Measurements from ENCODE around the gene HTT.

Gene HTT

DNA sequence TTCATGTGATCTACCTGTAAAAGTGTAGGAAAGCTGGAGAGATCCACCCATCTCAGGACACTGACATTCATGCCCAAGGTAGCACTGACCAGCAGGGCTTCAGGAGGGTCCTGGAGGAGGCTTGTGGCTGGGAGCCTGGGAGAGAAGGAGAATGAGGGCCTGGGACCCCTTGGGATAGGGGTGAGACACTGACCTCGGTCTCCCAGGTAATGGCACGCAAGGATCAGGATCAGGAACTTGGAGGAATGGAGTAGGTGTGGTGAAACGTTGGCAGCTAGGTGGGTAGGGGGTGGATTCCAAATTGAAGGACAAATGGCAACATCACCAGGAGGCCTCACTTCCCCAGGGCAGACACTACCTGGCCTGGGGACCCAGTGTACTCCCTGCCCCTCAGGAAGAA, 206.0 kb downstream of the HTT start:
- DNase-seq = no peak

DNA sequence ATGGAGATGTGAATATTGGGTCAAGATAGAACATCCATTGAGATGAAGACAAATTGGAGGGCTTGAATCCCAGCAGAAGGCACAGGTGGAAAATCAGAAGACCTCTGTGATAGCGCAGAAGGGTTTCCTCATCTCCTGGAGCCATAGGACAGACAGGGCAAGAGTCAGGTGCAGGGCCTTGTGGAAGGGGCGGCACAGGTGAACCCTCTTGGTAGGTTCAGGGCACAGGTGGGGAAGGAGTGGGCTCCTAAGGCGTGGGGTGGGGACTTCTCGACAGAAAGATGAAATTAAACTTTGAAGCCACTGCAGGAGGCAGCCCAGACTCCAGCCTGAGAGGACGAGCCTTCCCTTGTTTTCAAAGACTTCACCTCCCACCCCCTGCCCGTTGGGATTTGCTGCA, 209.0 kb downstream of the HTT start:
- DNase-seq = no peak

DNA sequence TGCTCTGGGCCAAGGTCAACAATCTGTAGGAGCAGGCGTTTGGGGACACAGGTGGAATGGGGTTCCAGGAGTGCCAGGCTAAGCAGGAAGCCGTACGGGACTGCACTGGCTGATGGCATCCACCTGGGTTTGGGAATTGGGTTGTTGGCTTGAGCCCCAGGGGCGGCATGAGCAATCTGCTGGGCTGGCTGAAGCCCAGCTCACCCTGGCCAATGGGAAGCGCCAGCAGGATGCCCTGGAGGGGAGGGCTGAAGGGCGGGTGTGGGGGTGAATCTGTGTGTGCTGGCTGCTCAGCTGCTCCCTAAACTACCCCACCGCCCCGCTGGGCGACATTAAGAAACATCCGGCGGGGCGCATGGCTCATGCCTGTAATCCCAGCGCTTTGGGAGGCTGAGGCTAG, 209.4 kb downstream of the HTT start:
- no peak for DNase-seq

DNA sequence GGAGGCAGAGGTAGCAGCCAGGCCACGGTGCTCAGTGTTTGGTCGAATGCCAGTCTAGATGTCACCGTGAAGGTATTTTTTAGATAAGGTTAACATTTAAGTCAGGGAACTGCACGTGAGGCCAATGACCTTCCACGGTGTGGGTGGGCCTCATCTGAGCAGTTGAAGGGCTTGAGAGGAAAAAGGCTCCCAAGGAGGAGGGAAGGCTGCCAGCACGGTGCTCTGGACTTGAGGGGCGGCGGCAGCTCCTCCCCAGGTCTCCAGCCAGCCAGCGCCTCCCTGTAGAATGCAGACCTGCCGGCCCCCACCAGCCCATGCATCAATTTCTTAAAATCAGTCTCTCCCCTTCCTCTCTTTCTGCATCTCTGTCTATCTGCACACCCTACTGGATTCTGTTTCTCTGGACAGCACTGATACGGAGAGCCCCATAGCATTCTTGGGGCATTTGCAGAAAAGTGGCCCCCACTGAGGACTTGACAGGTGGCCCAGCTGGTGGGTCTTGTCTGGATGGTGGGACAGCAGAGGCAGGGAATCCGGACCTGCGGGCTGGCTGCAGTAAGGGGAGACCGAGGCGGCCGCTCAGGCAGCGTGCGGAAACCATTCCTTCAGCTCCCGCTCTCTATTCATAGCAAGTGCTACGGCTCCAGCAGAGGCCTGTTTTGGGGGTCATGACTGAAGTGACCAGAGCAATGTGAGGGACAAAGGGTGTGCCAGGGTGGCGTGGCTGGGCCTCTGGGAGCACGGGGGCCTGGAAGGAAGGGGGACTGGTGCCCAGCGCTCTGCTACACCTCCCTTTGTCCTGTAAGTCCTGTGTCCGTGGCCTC, 210.5 kb downstream of the HTT start:
- no peak for DNase-seq

DNA sequence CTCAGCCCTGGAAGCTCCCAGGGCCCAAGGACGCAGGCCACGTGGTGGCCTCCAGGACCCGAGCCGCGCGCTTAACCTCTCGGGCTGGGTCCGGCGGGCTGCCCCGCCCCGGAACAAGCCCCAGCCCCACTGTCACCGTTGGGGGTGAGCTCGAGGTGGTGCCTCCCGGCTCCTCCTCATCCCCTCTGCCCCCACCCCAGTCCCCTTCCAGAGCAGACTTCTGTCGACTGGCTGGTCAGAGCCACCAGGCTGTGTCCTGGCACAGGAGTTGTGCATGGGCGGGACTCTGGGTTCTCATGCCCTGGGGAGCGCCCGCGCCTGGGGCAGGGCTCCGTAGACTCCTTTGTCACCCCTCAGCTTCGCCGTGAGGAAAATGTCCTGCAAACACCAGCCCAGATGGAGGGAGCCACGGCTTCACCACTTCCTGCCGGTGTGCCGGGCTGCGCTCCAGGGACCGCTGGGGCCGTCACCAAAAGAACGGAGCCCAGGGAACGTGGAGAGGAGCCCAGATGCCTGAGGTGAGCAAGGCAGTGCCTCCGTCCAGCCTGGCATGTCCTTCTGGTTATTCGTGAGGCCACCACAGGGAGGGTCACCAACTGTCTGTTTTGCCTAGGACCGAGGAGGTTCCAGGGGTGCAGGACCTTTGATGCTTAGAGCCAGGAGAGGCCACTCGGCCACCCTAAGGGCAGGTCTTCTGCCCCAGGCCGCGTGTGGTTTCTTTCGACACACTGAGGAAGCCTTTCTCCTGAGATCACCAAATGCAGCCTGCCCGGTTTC, 211.3 kb downstream of the HTT start:
- DNase-seq = no peak

DNA sequence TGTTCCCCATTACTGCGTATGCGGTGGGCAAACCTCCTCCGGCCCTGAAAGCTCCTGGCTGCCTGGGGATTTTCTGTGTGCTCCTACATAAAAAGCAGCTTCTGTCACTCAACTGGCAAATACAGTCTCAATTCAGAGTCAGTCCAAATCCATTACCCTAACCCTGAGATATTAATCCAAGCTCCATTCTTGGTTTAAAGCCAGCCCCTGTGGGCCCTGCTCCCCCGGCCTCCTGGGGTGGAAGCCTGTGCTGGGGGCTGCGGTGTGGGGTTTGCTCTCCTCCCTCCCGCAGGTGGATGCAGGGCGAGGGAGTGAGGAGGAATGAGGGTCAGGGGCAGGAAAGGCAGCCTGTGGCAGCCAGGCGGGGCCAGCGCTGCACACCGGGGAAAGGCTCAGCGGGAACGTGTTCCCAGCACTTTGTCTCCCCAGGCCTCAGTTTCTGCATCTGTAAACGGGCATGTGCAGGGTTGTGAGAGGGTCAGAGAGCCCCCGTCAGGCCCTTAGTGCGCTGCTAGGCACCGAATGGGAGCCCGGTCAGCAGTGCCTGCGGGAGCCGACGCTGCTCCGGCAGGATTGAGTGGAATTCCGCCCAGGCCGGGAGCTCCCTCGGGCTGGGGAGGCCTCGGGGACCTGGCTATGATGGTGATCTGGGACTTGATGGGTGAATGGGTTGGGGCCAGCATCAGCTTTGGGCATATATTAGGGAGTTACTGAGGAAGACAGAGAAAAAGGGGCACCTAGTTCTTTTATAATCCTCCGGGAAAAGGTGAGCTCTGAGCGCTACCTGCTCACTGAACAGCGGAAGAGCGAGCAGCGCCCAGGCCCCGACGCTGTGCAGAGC, 212.1 kb downstream of the HTT start:
- no peak for DNase-seq

DNA sequence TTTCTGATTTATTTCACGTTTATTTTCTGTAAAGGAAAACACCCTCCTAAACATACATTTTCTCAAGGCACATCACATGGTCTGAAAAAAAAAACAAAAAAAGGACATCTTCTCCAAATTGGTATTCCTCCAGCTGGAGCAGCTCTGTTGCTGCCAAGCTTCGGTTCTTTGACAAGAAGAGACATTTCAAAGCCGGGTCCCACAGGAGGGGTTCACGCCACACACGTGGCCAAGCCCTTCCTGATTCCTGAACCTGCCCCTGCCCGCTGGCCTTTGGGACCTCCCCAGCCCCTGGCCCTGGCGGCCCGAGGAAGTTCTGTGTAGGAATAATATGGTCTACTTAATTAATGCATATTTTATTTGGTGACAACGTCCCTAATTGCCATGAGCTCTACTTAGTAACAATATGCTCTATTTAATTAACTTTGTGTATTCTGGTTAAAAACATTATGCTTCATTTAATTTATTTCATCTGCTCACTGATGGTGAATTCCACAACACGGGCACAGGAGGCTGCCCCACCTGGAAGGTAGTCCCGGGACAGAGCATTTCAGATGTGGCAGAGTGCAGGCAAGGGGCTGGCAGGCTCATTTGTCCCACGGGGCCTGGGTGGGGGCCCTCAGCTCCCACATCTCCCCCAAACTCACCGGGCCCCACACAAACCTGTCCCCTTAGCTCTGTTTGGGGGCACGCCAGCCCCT, 212.9 kb downstream of the HTT start:
- DNase-seq = no peak

DNA sequence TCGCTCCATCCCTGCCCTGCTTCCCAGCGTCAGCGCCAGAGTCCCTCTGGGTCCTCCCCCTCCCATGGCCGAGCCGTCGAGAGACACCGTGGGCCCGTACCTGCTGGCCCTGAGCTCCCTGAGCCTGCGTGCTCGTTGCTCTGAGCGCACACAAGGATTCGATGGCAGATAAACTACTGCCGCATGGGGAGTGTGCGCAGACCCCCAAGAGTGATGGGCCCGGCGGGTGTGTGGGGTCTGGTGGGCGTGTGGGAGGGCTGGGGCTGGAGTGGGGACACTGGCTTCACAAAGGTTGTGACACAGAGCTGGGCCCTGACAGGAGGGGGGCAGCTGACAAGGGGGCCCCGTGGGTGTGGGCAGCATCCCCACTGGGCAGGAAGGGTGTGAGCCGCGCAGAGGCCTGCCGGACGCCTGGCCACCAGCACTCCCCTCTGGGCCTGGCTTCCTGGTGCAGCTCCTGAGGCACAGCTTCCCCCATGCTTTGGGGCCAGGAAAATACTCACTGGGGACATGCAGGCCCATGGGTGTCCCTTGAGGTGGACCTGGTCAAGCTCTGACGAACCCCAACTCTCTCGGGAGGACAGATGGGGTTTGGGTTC, 213.6 kb downstream of the HTT start:
- no peak for DNase-seq

DNA sequence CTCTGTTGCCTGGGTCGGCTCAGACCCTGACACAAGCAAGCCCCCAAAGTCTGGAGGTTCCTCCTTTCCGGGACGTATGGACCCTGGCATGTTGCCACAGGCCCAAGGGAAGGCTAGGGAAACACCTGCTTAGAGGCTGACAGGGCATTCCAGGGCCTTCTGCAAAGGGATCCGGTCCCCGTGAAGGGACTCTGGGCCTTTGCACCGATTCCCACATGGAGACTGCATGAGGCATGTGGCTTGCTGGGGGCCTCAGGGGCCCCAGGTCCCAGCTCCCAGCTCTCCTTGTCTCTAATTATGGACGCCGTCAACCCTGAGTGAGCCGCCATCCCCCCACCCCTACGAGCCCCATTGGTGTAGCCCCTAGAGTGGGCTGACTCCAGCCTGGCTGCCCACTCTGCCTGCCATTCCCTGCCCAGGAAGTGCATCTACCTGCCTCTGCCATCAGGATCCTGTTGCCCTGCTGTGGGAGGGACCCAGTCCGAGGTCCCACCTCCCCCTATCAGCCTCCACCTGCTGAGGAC, 214.2 kb downstream of the HTT start:
- no peak for DNase-seq

DNA sequence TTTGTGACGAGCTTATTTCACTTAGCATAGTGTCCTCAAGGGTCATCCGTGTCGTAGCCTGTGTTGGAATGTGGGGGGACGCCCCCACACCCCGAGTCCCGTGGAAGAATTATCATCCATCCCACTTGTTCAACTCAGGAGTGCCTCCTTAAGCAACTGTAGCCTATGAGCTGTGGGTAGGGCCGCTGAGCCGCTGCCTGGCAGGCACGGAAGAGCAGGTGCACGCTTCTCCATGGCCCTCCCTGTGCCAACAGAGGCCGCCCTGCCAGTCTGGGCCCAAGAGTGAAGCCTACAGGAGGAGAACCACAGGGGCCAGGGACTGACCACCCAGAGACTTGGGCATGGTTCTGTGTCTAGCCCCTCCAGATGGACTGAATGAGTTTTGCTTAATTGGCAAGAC, 216.0 kb downstream of the HTT start:
- no peak for DNase-seq

DNA sequence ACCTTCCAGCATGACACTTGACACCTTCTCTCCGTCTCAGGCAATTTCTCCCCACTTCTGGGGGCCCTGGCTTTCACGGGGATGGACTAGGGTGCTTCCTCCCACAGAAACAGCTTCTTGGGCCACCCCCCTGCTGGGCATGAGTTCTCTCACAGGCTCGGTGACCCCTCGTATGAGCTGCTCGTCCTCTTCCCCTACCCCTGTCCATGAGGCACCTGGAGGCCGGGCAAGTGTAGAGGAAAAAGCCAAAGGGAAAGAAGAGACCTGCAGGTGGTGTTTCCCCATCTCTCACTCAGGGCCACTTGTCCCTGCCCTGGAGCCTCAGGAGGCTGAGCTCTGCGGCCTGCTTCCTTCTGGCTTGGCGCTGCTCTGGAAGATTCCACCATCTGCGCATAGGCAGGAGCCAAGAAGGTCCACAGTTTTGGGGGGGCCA, 216.4 kb downstream of the HTT start:
- no peak for DNase-seq

DNA sequence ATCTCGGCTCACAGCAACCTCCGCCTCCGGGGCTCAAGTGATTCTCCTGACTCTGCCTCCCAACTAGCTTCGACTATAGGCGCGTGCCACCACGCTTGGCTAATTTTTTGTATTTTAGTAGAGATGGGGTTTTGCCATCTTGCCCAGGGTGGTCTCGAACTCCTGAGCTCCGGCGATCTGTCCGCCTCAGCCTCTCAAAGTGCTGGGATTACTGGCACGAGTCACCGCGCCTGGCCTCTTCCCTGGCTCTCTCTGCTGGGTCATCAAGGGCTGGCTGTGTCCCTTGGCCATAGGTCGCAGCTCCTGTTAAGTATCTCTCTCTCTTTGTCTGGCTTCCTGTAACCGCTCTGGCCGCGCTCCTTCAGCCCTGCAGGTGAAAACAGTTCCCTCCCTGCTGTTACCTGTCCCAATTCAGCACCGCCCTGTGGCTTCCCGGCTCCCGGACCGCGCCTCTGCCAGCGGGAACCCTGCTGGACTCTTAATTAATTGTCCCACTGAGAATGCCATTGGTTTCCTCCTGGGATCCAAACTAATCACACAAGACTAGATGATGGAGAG, 217.0 kb downstream of the HTT start:
- DNase-seq = no peak

DNA sequence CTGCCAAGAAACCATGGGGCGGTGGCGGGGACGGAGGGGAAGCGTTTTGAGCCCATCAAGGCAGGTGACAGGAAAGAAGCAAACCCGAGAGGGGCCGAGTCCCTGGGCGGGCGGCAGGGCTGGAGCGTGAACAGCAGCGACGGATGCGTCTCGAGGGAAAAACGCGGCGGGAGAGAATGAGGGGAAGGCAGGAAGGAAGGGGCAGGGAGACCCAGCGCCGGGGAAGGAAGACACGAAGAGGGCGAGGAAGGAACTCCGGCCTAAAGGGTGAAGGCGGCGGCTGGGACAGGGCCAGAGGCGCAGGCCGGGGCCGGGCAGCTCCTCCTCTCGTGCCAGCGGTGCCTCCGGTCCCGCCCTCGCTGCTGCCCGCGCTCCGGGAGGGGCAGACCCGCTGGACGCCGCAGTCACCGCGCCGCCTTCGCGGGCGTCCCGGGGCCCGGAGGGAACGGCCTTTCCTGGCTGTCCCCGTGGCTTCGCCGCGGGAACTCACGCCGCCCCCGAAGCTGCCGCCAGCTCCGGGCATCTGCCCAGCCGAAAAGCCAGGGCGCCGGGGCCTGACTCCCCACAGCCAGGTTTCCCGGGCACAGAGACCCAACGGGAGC, 217.6 kb downstream of the HTT start:
- DNase-seq = peak; percentile 32

DNA sequence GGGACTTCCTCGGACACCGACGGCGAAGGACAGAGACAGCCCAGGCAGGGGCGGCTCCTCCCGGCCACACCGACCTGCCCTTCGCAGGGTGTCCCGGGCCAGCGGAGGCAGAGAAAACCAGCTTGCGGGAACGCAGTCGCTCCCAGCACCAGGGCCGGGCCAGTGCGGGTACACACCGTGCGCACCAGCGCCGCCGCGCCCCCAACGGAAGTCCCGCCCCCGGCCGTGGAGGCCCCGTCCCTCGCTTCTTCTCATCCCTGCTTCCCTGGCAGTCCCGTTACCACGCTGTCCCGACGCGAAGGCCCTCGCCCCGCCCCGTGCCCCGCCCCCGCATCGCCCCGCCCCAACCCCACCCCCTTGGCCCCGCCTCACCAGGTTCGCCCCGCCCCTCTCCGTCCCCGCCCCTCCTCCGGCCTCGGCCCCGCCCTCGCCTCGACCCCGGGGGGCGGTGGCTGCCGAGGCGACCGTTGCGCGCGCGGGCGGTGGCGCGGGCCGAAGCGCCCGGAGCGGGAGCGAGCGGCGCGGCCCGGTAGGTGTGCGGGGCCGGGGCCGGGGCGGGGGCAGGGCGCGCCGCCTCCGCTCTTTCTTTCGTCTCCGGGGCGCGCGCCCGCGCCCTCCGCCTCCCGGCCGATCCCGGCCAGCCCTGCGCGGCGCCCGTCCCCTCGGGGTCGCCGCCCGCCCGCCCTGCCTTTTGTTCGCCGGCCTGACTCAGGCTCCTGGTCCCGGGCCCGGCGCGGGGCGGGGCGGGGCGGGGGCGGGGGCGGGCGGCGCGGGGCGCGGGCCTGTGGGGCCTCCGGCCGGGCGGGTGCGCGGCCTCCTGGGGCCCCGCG, 218.3 kb downstream of the HTT start, which contains the start of gene RGS12:
RGS12 (plus strand) TSS at position 451 of the 830 bp plus-strand sequence. CDS start 23,150 bp downstream, outside the sequence.
- DNase-seq = peak; percentile 92
